ENCODE results near the gene PTK7.

The PTK7 gene

GRCh38 chr6:43196337-43196736 lies 120.2 kb downstream of the PTK7 start:
- H3K4me3 ChIP-seq (ENCODE audit: low read length), result no peak overlapping the region
- no peaks in the 10 kb centered on the region for H3K4me1 ChIP-seq (ENCODE audit: low read length)
- no peak overlapping the region for H3K27ac ChIP-seq (ENCODE audit: low read length)
- no peaks in the 10 kb centered on the region for H3K27me3 ChIP-seq (ENCODE audit: low read depth, low read length)
- no peaks in the 10 kb centered on the region for H3K79me2 ChIP-seq (ENCODE audit: low read length)
- no peaks in the 10 kb centered on the region for H4K20me1 ChIP-seq (ENCODE audit: insufficient read depth, low read length)
- H3K9ac ChIP-seq (ENCODE audit: low read length), result no peak overlapping the region
- no peak overlapping the region for H2AFZ ChIP-seq (ENCODE audit: low read depth, low read length)
- TF ChIP-seq EZH2phosphoT487 (IDR thresholded peaks at IDR 0.05; ENCODE audit: low read depth), result no peak
- no peak for TF ChIP-seq CTCF (IDR thresholded peaks at IDR 0.05; ENCODE audit: low read depth, low read length)
- H3K9me3 ChIP-seq (ENCODE audit: insufficient read depth, low read length), result no peaks in the 10 kb centered on the region
- no peak overlapping the region for H3K4me2 ChIP-seq (ENCODE audit: low read length)
- H3K36me3 ChIP-seq (replicated peaks; ENCODE audit: low read depth, low read length), result peaks cover 27% of the 10 kb centered on the region

- Histone ChIP-seq H3K27ac (ENCODE audit: low read length) (no peak overlapping the region), H3K9ac (ENCODE audit: low read length) (no peak overlapping the region), H4K20me1 (ENCODE audit: insufficient read depth, low read length) (no peaks in the 10 kb centered on the region), H3K4me1 (ENCODE audit: low read length) (no peaks in the 10 kb centered on the region), H3K36me3 (replicated peaks; ENCODE audit: low read depth, low read length) (peaks cover 29% of the 10 kb centered on the region), H3K4me2 (ENCODE audit: low read length) (no peak overlapping the region), H3K79me2 (ENCODE audit: low read length) (no peaks in the 10 kb centered on the region), H3K4me3 (ENCODE audit: low read length) (no peak overlapping the region), H3K9me3 (ENCODE audit: insufficient read depth, low read length) (no peaks in the 10 kb centered on the region), H2AFZ (ENCODE audit: low read depth, low read length) (no peak overlapping the region), H3K27me3 (ENCODE audit: low read depth, low read length) (no peaks in the 10 kb centered on the region)
- TF ChIP-seq CTCF (IDR thresholded peaks at IDR 0.05; ENCODE audit: low read depth, low read length) (no peak), EZH2phosphoT487 (IDR thresholded peaks at IDR 0.05; ENCODE audit: low read depth) (no peak)
These were observed 123.8 kb downstream of the PTK7 start for GRCh38 chr6:43199912-43200311.

GRCh38 chr6:43200541-43200940 lies 124.4 kb downstream of the PTK7 start:
- Histone ChIP-seq H3K4me1 (ENCODE audit: low read length) (no peaks in the 10 kb centered on the region), H2AFZ (ENCODE audit: low read depth, low read length) (no peak overlapping the region), H3K9me3 (ENCODE audit: insufficient read depth, low read length) (no peaks in the 10 kb centered on the region), H3K27ac (ENCODE audit: low read length) (no peak overlapping the region), H3K4me2 (ENCODE audit: low read length) (no peak overlapping the region), H4K20me1 (ENCODE audit: insufficient read depth, low read length) (no peaks in the 10 kb centered on the region), H3K4me3 (ENCODE audit: low read length) (no peak overlapping the region), H3K27me3 (ENCODE audit: low read depth, low read length) (no peaks in the 10 kb centered on the region), H3K36me3 (replicated peaks; ENCODE audit: low read depth, low read length) (peaks cover 29% of the 10 kb centered on the region), H3K79me2 (ENCODE audit: low read length) (no peaks in the 10 kb centered on the region), H3K9ac (ENCODE audit: low read length) (no peak overlapping the region)
- TF ChIP-seq CTCF (IDR thresholded peaks at IDR 0.05; ENCODE audit: low read depth, low read length) (no peak), EZH2phosphoT487 (IDR thresholded peaks at IDR 0.05; ENCODE audit: low read depth) (no peak)

- H3K9ac ChIP-seq (ENCODE audit: low read length), result no peak overlapping the region
- no peak overlapping the region for H2AFZ ChIP-seq (ENCODE audit: low read depth, low read length)
- no peak overlapping the region for H3K4me3 ChIP-seq (ENCODE audit: low read length)
- H3K4me1 ChIP-seq (ENCODE audit: low read length), result no peaks in the 10 kb centered on the region
- H3K36me3 ChIP-seq (replicated peaks; ENCODE audit: low read depth, low read length), result peaks cover 25% of the 10 kb centered on the region
- no peaks in the 10 kb centered on the region for H3K9me3 ChIP-seq (ENCODE audit: insufficient read depth, low read length)
- TF ChIP-seq CTCF (IDR thresholded peaks at IDR 0.05; ENCODE audit: low read depth, low read length) (no peak), EZH2phosphoT487 (IDR thresholded peaks at IDR 0.05; ENCODE audit: low read depth) (no peak)
- no peaks in the 10 kb centered on the region for H3K27me3 ChIP-seq (ENCODE audit: low read depth, low read length)
- no peak overlapping the region for H3K4me2 ChIP-seq (ENCODE audit: low read length)
- no peak overlapping the region for H3K27ac ChIP-seq (ENCODE audit: low read length)
- no peaks in the 10 kb centered on the region for H4K20me1 ChIP-seq (ENCODE audit: insufficient read depth, low read length)
- H3K79me2 ChIP-seq (ENCODE audit: low read length), result no peaks in the 10 kb centered on the region
These were observed 126.3 kb downstream of the PTK7 start for GRCh38 chr6:43202451-43202850.
